ENCODE results near the gene DLX2. TPM values are rescaled to one million over a fixed set of nuclear protein-coding genes. Genes with fewer than 3 reads are reported as not detected.

The DLX2 gene
- total RNA-seq, 1 experiment from 2014 or later = 0.75 TPM

GRCh38 chr2:172094294-172095145 is 8.2 kb downstream of the DLX2 start:
- peak; percentile 70 for DNase-seq (ENCODE audit: low read depth)

GRCh38 chr2:172093416-172094293 is 9.0 kb downstream of the DLX2 start:
- DNase-seq (ENCODE audit: low read depth) = no peak

- no peak for DNase-seq (ENCODE audit: low read depth)
Observed at GRCh38 chr2:172092716-172093415, 9.8 kb downstream of the DLX2 start.

- no peak for DNase-seq (ENCODE audit: low read depth)
Observed at GRCh38 chr2:172091761-172092566, 10.7 kb downstream of the DLX2 start.

- no peak for DNase-seq (ENCODE audit: low read depth)
Observed at GRCh38 chr2:172091000-172091641, 11.6 kb downstream of the DLX2 start.

- DNase-seq (ENCODE audit: low read depth) = no peak
Observed at GRCh38 chr2:172090044-172090961, 12.4 kb downstream of the DLX2 start.

- no peak for DNase-seq (ENCODE audit: low read depth)
Observed at GRCh38 chr2:172089633-172090032, 13.1 kb downstream of the DLX2 start.

- DNase-seq (ENCODE audit: low read depth) = no peak
Observed at GRCh38 chr2:172089005-172089504, 13.6 kb downstream of the DLX2 start.

- DNase-seq (ENCODE audit: low read depth) = no peak
Observed at GRCh38 chr2:172088245-172089004, 14.3 kb downstream of the DLX2 start.

- no peak for DNase-seq (ENCODE audit: low read depth)
Observed at GRCh38 chr2:172087780-172088244, 14.9 kb downstream of the DLX2 start.

- no peak for DNase-seq (ENCODE audit: low read depth)
Observed at GRCh38 chr2:172087207-172087779, 15.4 kb downstream of the DLX2 start.

- DNase-seq (ENCODE audit: low read depth) = no peak
Observed at GRCh38 chr2:172086241-172087206, 16.2 kb downstream of the DLX2 start.

GRCh38 chr2:172085460-172086159 is 17.1 kb downstream of the DLX2 start, which contains the start of gene DLX1:
Gene DLX1, plus strand, starts transcription at chr2:172085507. Its CDS starts 171 bp downstream, at chr2:172085678.
- DNase-seq (ENCODE audit: low read depth) = no peak

- DNase-seq (ENCODE audit: low read depth) = peak; percentile 97
Observed at GRCh38 chr2:172084645-172085459, 17.8 kb downstream of the DLX2 start.

GRCh38 chr2:172084395-172084644 is 18.4 kb downstream of the DLX2 start:
- DNase-seq (ENCODE audit: low read depth) = no peak

Measured in LHCN-M2 (cell line).